ENCODE data around the gene GRIK4.

- TF ChIP-seq CTCF (IDR thresholded peaks at IDR 0.05; ENCODE audit: low read depth, low read length, poor library complexity, severe bottlenecking) (no peak), EZH2phosphoT487 (IDR thresholded peaks at IDR 0.05; ENCODE audit: borderline replicate concordance, low read length) (no peak)
Observed at GRCh38 chr11:120815319-120816100, 304.0 kb downstream of the GRIK4 start.

All from DOHH2 (cell line).